GM19455 (cell line): ENCODE results near the gene PTGDR.

ENCODE experiments used
- ATAC-seq: cut with Tn5 transposase; IDR thresholded peaks from one replicate; pipeline ENCODE4 v1.9.1; 2021; ENCODE audit not compliant: unreplicated experiment

PTGDR gene, protein sequence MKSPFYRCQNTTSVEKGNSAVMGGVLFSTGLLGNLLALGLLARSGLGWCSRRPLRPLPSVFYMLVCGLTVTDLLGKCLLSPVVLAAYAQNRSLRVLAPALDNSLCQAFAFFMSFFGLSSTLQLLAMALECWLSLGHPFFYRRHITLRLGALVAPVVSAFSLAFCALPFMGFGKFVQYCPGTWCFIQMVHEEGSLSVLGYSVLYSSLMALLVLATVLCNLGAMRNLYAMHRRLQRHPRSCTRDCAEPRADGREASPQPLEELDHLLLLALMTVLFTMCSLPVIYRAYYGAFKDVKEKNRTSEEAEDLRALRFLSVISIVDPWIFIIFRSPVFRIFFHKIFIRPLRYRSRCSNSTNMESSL

GRCh38 chr14:52267501-52268278, at the start of gene PTGDR:
PTGDR (plus strand) TSS chr14:52267698; CDS start chr14:52267815, 117 bp downstream.
- no peak for ATAC-seq

DNA sequence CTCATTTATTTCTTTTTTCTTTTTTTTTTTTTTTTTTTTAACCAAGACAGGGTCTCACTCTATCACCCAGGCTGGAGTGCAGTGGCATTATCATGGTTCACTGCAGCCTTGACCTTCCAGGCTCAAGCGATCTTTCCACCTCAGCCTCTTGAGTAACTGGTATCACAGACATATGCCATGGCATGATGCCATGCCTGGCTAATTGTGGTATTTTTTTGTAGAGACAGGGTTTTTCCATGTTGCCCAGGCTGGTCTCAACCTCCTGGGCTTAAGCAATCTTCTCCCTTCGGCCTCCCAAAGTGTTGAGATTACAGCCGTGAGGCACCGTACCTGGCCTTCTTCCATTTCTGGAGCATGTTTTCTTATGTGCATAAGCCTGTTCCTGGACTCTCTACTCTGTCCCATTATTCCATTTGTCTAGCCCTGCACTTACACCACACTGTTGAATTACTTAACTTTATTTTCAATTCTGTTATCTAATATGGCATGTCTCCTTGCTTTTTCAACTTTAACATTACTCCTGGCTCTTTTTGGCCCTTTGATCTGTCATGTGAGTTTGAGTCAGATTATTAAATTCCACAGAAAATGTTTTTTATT, 47.9 kb upstream of the PTGDR start:
- ATAC-seq, result no peak

DNA sequence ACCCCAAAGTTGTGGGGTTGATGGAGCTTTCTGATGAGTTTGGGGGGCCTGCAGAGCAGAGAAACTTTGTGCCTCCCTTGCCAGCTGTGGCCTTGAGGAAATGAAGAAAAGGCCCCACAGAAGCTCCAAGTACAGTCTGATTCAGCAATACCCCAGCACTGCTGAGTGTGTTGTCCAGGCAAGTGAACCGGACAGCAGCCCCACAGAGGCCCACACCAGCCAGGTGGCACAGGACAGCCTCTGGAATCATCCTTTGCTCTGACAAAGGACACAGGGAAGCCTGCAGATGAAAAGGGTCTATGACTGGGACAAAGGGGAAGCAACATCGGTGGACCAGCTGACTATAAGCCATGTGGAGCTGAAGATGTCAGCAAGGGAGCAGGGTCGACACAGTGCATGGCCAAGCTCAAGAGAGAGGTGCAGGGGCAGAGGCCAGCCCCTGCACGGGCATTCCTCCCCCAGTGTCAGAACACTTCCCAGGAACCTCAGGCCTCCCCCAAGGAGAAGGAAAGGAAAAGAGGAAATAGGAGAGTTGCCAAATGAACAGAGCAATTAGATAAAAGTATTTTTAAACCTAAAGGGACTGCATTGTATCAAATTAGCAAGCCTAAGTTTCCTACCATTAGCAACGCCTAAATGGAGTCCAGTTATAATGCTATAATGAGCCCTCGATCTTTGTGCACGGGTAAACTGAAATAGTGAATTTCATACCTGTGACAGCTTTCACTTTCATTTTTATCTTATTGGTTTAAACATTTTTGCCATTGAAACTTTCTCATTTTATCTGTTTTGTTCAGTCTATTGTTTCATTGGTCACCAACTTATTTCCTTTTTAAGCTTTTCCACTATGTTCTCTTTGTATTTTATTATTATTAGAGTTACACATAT, 46.3 kb upstream of the PTGDR start:
- ATAC-seq, result no peak

- no peak for ATAC-seq
Observed at GRCh38 chr14:52222901-52223300, 44.6 kb upstream of the PTGDR start.

- no peak for ATAC-seq
Observed at GRCh38 chr14:52227619-52228222, 39.8 kb upstream of the PTGDR start.

DNA sequence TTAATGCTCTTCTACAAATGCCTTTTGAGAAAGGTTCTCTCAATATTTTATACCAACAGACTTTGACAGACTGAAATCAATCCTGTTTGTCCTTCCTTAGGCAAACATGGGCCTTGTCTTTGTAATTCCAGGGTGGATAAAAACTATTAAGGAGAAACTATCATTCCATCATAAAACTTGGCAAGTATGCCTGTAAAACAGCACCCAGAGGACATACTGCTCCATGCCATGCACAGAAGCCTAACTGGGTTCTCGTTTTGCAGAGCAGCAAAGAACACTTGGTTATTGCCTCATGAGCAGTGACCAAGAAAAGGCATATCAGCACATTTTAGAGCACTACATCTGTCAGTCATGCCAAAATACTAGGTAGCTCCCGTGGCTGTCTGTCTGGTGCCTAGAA, 33.8 kb upstream of the PTGDR start:
- ATAC-seq, result no peak

GRCh38 chr14:52235434-52235833, 32.1 kb upstream of the PTGDR start:
- ATAC-seq, result no peak

DNA sequence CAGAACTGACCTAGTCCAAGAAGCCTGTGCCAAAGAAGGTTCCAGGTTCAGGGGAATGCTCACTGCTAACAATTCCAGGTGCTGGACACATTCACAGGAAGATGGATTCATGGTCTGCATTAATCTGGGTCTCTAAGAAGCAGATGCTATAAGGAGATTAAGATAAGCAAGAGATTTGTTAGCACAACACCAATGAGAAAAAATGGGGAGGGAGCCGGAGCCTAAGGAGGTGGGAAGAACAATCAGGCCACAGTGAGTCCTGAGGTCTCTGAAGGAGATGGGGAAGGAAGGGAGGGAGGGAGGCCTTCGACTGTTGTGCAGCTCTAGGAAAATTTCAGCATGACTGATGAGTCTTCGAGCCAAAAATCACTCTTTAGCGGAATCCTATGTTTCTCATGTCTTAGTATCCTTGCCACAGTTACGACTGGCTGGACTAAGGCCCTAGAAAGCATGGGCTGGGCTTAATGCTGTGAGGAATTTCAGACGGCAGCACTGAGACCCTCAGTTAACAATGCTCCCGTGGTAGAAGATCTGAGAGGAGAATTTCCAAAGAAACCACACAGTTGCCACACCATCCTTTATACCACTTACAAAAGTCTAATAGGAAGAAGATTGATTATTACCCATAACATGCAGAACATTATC, 31.5 kb upstream of the PTGDR start:
- ATAC-seq, result no peak

DNA sequence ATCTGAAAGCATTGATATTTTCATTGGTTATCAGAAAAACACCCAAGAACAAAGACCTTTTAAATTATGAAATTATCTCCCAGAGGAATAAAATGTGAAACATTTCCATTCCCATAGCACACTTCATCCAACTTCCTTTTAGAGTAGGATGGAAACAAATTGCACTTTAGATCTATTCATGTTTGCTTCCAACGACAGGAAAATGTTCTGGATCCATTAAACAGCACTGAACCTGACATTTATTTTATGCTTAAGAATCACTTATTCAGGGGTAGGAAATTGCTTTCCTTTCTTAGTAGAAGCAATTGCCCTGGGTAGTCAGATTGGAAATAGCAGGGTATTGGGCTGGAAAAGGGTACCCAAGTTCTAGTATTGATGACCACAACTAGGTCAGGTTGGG, 28.8 kb upstream of the PTGDR start:
- no peak for ATAC-seq

GRCh38 chr14:52240623-52241022, 26.9 kb upstream of the PTGDR start:
- ATAC-seq, result no peak

DNA sequence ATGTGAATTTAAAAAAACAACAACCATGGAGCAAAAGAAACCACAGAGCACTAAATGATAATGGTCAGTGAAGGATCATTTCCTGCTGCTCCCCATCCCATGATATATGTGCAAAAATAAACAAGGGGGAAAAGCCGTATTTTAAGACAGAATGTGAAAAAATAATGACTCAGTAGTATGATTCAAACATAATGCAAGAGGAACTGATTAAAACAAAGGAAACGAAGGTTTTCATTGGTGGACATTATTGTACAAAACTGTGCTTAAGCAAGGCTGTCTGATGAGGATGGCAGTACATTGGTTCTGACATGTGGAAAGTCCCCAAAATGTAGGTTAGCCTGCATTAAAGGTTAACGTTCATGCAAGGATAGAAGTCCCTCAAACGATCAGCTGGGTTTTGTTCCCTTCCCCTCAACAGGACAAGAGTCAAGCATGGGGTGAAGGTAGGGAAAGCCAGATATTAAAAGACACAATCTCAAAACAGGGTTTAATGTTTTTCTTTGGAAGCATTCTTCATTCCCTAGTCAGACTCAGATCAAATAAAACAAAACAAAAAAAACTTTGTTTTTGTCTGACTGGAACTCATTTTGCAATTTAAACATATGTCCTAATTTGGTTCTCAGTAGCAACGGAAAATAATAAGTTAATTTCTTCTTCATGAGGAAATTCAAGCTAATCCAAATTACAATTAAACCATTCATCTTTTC, 26.3 kb upstream of the PTGDR start:
- no peak for ATAC-seq

DNA sequence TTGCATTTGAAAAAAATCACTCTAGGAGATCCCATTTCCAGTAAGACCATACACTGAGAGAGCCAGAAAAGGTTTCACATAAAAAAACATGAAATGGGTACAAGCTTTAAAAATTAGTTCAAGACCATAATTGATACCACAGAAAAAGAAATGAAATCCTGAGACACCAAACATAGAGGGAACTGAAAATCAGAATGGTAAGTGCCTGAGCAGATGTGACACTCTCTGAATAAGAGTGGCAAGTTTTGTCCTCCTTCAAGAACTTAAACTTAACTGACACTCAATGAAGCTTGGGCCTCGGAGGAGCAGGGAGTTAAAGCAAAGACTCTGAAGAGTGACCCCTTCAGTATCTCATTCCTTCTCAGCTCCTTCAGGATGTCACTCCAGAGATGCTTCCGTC, 23.2 kb upstream of the PTGDR start:
- ATAC-seq, result peak; percentile 68

DNA sequence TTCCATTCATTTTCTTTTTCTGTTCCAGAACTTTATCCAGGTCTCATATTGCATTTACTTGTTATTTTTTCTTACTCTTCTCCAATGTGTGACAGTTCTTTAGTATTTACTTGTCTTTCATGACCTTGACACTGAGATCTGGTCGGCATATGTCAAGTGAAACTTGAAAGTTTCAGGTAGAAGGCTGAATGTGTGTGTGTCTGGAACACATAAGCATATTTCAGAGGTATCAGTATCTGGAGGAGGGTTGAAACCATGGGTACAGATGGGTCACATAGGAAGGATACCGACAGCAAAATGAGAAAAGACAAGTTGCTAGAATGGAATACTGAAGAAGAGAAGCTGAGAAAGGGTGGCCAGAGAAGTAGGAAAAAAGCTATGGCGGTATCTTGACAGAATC, 22.5 kb upstream of the PTGDR start:
- peak; percentile 53 for ATAC-seq

DNA sequence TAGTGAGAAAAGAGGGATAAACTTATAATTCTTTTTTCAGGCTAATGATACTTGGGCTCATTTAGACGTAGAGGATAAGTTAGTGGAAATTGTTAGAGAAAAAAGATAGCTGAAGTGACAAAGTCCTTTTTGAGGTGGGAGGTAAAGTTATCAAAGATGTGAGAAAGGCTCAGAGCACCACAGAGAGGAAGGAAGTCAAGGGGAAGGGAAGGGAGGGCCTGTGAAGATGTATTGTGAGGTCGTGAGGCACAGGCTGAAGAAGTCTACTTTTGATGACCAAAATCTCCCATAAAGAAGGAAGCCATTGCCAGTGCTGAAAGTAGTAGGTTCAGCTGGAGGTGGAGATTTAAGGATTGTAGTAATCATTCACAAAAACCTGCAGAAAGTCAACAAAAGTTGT, 19.4 kb upstream of the PTGDR start:
- ATAC-seq, result no peak

DNA sequence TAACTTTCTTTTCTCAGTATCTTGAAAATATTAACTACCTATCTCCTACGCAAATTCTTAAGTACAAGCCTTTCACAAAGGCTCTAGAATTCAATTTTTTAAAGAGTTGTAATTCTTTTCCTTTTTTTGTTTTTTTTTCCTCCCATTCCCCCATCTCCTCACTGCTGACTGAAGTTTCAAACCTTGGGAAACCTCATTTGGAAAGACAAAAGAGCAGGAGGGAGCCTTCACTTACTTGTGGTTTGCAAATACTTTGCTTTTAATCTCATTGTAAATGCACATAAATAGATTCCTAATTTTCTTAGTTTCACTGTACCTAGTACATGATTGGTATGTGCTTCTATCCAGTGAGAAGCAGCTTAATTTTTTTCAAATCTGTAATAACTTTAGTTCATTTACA, 15.8 kb upstream of the PTGDR start:
- ATAC-seq, result no peak

GRCh38 chr14:52253503-52253902, 14.0 kb upstream of the PTGDR start:
- ATAC-seq, result no peak

GRCh38 chr14:52254086-52254485, 13.4 kb upstream of the PTGDR start:
- ATAC-seq, result no peak

DNA sequence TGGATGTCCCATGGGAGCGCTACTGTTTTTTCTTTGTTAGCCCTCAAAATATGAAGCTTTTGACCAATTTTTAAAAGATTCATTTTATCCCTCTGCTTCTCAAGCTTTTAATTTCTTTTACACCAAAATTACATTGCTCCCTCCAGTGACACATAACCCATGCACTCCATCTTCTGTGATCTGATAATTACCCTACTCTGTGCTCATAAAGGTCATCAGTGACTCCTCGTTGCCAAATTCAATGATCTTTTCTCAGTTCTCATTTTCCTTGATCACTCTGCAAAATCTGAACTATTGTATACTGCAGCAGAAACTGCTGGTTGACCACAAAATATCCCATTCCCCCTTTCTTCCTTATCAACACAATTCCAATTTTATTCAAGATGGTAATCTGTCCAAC, 8.7 kb upstream of the PTGDR start:
- no peak for ATAC-seq

DNA sequence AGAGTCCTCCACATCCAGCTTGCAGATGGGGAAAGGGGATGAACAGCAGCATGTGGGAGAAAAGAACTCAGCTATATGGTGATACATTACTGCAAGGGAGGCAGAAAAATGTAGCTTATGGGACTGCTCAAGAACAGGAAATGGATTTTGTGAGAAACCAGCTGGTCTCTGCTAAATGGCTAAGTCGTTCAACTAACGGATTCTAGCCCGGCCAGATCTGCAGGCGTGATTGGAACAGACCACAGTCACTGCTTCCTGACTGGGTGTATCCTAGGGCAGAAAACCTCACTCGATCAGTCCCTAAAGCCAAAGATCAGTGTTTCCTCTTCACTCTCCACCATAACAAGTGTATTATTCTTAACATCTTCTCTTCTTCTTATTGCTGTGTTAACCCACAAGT, 8.1 kb upstream of the PTGDR start:
- no peak for ATAC-seq

GRCh38 chr14:52262600-52262999, 4.9 kb upstream of the PTGDR start:
- no peak for ATAC-seq
